Adrenal gland (tissue), 12 donors: ENCODE results near the gene OPRD1. TPM values are rescaled to one million over a fixed set of nuclear protein-coding genes. Genes with fewer than 3 reads are reported as not detected.

Source experiments
- DNase-seq, 7 donors: peaks; one replicate each; pipeline ENCODE4 v3.0.0-alpha.2; 2019 to 2020
- H3K27ac ChIP-seq, 5 donors: fragments of 200-600 bp; sonication (generic) in 4 of 5; 1 replicate in 3 of 5; 2 replicates in 2 of 5; pipeline versions ENCODE4 v1.5.1 to v1.8.0; 2016 to 2020; ENCODE audit warnings: mild to moderate bottlenecking in 1 of 5
- H3K27me3 ChIP-seq: fragments of 200-600 bp; 2 replicates; pipeline ENCODE4 v1.8.0; 2021
- H3K36me3 ChIP-seq, 2 donors: fragments of 200-600 bp; replicated peaks in 1 of 2; 1 replicate in 1 of 2; 2 replicates in 1 of 2; pipeline versions ENCODE4 v1.5.1 to v1.8.0; 2018 to 2022
- H3K4me1 ChIP-seq, 2 donors: fragments of 200-600 bp; replicated peaks in 1 of 2; 1 replicate in 1 of 2; 2 replicates in 1 of 2; pipeline versions ENCODE4 v1.5.1 to v1.8.0; 2018 to 2021
- H3K4me3 ChIP-seq, 4 donors: fragments of 200-600 bp; sonication (generic) in 3 of 4; one replicate each; pipeline ENCODE4 v1.5.1; 2016 to 2018
- H3K9me3 ChIP-seq, 3 donors: fragments of 200-600 bp; sonication (generic) in 1 of 3; replicated peaks in 1 of 3; 1 replicate in 2 of 3; 2 replicates in 1 of 3; pipeline versions ENCODE4 v1.5.1 to v1.8.0; 2016 to 2021
- POLR2A ChIP-seq, 2 donors: fragments of 450-650 bp; IDR thresholded peaks; one replicate each; pipeline ENCODE4 v1.6.1; 2017; ENCODE audit warnings: antibody characterized with exemption in 2 of 2, mild to moderate bottlenecking in 2 of 2, moderate library complexity in 1 of 2
- WGBS, 4 donors: extraction: QIAGEN DNeasy Blood & Tissue Kit in 2 of 4; methylation state at CpG; one replicate each; pipeline versions ENCODE4 v1.1.5 to v1.1.7; 2013 to 2017; 5-methylcytosine and 5-hydroxymethylcytosine counted together
- intact Hi-C, 2 donors: fragments of 100-400 bp; cut with DNase I; formaldehyde crosslinking; loops; one replicate each; pipeline versions ENCODE4 v1.14.1 to v1.15.0; 2022 to 2023
- polyA plus RNA-seq, 3 donors: library from polyadenylated mRNA; stranded (reverse); fragments of 200-250 nt in 2 of 3; fragments of 350-450 nt in 1 of 3; fragmentation: Illumina TruSeq in 1 of 3; extraction: RNeasy Lipid Tissue Mini Kit (QIAGEN cat#74804) in 1 of 3; gene quantifications; one replicate each; pipeline ENCODE4 v1.2.3, GENCODE V29; 2013 to 2014
- total RNA-seq, 9 donors: library from RNA; depleted of rRNA in 4 of 9; stranded (reverse); fragments of >200 nt in 4 of 9; fragments of 120-200 nt in 1 of 9; fragmentation: NEBNext Ultra II Directional in 1 of 9; extraction: Animal tissue kit (Norgen Biotek cat#: 25700) in 1 of 9; gene quantifications; one replicate each; pipeline versions ENCODE4 v1.1.0 to v1.2.4, GENCODE V29; 2013 to 2023
- TF ChIP-seq, protein P1 (sequence below), 6 experiments: fragments of 450-650 bp in 4 of 6; fragments of 200-600 bp in 2 of 6; sonication (generic) in 1 of 6; IDR thresholded peaks; 1 replicate in 5 of 6; 2 replicates in 1 of 6; pipeline versions ENCODE4 v1.5.1 to v1.8.0; 2016 to 2021; ENCODE audit warnings: antibody characterized with exemption in 6 of 6, mild to moderate bottlenecking in 2 of 6, moderate library complexity in 1 of 6
- donor health status: healthy with polysubstance abuse.
- donor health status: Bipolar disorder and iron deficiency.
- donor health status: DM: yes; HTN: yes; CAD: no.
- donor health status: DM: no; HTN: no; CAD: no.
- donor health status: DM: no; HTN: no; CAD: no.
- donor health status: DM: yes; HTN: yes; CAD: no.

The OPRD1 gene
- total and polyA plus RNA-seq, 12 donors: 0.06 to 1.8 (median 0.35) TPM; not detected in 4

DNA sequence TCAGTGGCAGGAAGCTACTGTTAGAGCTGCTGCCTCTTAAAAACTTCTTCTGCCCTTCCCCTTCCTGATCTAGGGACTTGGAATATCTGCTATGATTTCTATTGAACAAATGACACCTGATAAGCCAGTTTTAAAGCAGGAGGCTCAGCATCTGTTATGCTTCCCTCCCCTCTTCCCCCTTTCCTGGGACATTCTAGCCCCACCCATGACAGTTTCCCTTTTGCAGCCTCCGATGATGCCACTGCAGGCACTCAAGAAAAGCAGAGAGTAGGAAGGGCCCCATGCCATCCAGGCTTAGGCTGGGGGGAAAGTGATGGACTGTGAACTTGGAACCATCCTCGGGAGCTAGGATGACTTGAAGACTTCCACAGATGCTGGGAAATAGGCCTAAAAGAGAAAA is 87.3 kb downstream of the OPRD1 start:
- WGBS, 4 donors: 49 to 85% (median 56%) methylated on average over 2 of the region's 2 CpGs
- peak overlapping the region in 1 of 5 donors; percentile 31 for H3K27ac ChIP-seq
- no peaks in the 10 kb centered on the region for H3K36me3 ChIP-seq
- H3K4me3 ChIP-seq: no peak overlapping the region
- peaks cover 15 to 21% of the 10 kb centered on the region in 2 donors for H3K4me1 ChIP-seq
- no peaks in the 10 kb centered on the region for H3K9me3 ChIP-seq
- H3K27me3 ChIP-seq: no peaks in the 10 kb centered on the region
- no peak for DNase-seq
- no peak for TF ChIP-seq POLR2A (IDR thresholded peaks at IDR 0.05)
- TF ChIP-seq, protein P1, sequence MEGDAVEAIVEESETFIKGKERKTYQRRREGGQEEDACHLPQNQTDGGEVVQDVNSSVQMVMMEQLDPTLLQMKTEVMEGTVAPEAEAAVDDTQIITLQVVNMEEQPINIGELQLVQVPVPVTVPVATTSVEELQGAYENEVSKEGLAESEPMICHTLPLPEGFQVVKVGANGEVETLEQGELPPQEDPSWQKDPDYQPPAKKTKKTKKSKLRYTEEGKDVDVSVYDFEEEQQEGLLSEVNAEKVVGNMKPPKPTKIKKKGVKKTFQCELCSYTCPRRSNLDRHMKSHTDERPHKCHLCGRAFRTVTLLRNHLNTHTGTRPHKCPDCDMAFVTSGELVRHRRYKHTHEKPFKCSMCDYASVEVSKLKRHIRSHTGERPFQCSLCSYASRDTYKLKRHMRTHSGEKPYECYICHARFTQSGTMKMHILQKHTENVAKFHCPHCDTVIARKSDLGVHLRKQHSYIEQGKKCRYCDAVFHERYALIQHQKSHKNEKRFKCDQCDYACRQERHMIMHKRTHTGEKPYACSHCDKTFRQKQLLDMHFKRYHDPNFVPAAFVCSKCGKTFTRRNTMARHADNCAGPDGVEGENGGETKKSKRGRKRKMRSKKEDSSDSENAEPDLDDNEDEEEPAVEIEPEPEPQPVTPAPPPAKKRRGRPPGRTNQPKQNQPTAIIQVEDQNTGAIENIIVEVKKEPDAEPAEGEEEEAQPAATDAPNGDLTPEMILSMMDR (IDR thresholded peaks at IDR 0.05): no peak
- intact Hi-C loops: no loop called here

DNA sequence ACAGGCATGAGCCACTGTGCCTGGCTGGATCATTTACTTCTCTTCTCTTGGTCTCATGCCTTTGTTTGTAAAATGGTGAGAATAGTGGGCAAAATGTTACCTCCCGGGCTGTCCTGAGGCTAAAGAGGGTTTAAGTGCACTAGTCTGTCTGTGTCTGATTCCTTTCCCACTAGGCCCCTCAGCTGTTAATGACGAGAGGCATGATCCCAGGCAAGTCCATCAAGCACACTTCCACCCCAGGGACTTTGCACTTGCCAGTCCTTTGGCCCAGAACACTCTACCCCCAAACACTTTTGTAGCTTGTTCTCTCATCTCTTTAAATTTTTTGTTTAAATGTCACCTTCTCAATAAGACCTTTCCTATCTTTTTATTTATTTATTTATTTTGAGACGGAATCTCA is 88.6 kb downstream of the OPRD1 start:
- no peaks in the 10 kb centered on the region for H3K9me3 ChIP-seq
- intact Hi-C loops: no loop called here
- WGBS, 4 donors: 90 to 95% (median 94%) methylated on average over 3 of the region's 3 CpGs
- H3K4me1 ChIP-seq: peaks cover 15 to 21% of the 10 kb centered on the region in 2 donors
- no peak for TF ChIP-seq POLR2A (IDR thresholded peaks at IDR 0.05)
- TF ChIP-seq, protein P1 (IDR thresholded peaks at IDR 0.05): no peak
- H3K4me3 ChIP-seq: no peak overlapping the region
- DNase-seq: no peak
- no peak overlapping the region for H3K27ac ChIP-seq
- no peaks in the 10 kb centered on the region for H3K36me3 ChIP-seq
- no peaks in the 10 kb centered on the region for H3K27me3 ChIP-seq

DNA sequence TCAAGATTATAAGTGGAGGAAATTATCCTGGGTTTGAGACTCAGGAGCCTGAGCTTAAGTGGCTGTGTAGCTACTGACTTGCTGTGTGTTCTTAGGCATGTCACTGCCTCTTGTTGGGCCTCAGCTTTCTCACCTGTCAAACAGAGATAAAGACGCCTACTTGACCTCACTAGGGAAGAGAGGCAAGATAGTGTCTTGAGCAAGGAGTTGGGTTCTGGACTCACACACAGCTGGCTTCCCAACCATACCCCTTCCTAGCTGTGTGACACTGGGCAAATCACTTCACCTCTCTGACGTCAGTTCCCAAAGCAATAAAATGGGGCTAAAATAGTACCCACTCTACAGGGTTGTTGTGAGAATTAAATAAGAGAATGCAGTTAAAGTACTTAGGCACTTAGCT is 90.8 kb downstream of the OPRD1 start:
- TF ChIP-seq POLR2A (IDR thresholded peaks at IDR 0.05): no peak
- H3K27ac ChIP-seq: no peak overlapping the region
- H3K9me3 ChIP-seq: no peaks in the 10 kb centered on the region
- H3K36me3 ChIP-seq: no peaks in the 10 kb centered on the region
- no peak overlapping the region for H3K4me3 ChIP-seq
- H3K27me3 ChIP-seq: no peaks in the 10 kb centered on the region
- DNase-seq: no peak
- intact Hi-C loops: no loop called here
- WGBS, 4 donors: 80 to 96% (median 89%) methylated on average over 2 of the region's 2 CpGs
- H3K4me1 ChIP-seq: peaks cover 15 to 17% of the 10 kb centered on the region in 2 donors

DNA sequence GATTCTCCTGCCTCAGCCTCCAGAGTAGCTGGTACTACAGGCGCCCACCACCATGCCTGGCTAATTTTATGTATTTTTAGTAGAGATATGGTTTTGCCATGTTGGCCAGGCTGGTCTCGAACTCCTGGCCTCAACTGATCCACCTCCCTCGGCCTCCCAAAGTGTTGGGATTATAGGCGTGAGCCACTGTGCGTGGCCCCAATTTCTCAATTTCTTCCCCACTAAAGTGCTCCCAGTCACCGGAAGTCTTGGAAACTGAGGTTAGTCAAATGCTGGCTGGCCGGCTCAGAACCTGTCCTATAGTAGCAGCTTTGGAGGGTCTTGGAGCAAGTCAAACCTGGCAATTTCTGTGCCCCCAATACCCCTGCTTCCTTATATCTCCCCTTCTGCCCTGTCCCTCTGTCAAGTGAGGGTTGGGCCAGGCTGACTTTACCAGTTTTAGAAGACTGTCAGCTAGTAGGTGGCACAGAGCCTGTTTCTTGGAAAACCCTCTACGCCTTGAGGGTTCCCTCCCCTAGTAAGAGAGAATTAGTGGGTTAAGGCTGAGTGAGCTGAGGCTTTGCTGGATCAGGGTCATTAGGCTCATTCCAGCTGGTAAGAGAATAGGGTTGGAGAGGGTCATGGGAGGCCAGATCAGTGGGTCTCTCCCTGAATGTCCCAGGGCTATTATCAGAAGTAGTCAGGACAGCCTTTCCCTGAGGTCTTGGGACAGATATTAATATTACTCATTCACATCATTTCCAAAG is 94.1 kb downstream of the OPRD1 start:
- Histone ChIP-seq H3K4me3 (no peak overlapping the region), H3K9me3 (no peaks in the 10 kb centered on the region), H3K27ac (no peak overlapping the region), H3K27me3 (no peaks in the 10 kb centered on the region), H3K36me3 (no peaks in the 10 kb centered on the region), H3K4me1 (no peaks in the 10 kb centered on the region)
- intact Hi-C loops: no loop called here
- DNase-seq: peak in 2 of 7 donors; percentile 8 to 33
- 91 to 98% (median 93%) methylated on average over 8 of the region's 8 CpGs for WGBS, 4 donors
- TF ChIP-seq, protein P1 (IDR thresholded peaks at IDR 0.05): no peak
- TF ChIP-seq POLR2A (IDR thresholded peaks at IDR 0.05): no peak

DNA sequence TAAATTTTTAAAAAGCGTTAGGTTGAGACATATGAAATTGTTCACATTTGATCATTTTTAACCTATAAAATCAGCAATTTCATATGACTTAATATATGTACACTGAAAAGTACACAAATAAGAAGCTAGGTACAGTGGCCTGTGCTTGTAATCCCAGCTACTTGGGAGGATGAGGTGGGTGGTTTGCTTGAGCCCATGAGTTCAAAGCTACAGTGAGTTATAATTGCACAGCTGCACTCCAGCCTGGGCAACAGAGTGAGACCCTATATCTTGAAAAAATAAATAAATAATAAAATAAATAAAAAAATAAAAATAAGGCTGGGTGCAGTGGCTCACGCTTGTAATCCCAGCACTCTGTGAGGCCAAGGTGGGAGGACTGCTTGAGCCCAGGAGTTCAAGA is 97.2 kb downstream of the OPRD1 start:
- H3K9me3 ChIP-seq: no peaks in the 10 kb centered on the region
- H3K27ac ChIP-seq: no peak overlapping the region
- no peak overlapping the region for H3K4me3 ChIP-seq
- no peaks in the 10 kb centered on the region for H3K27me3 ChIP-seq
- 95 to 98% (median 97%) methylated on average over 2 of the region's 2 CpGs for WGBS, 4 donors
- peaks cover 0 to 4% of the 10 kb centered on the region in 2 donors for H3K4me1 ChIP-seq
- H3K36me3 ChIP-seq: no peaks in the 10 kb centered on the region
- intact Hi-C loops: no loop called here
- peak in 1 of 7 donors; percentile 5 for DNase-seq
- TF ChIP-seq, protein P1 (IDR thresholded peaks at IDR 0.05): no peak
